Measurements from ENCODE around the gene LMNB1. TPM values are rescaled to one million over a fixed set of nuclear protein-coding genes. Genes with fewer than 3 reads are reported as not detected.
A peak's percentile ranks its signal among the peaks of the same experiment; 100 is the strongest.
"Not testable (repeated sequence)": the region's sequence is repeated elsewhere in the genome, so short reads cannot be mapped to it uniquely, and the experiment has no call there.

Gene LMNB1
- total RNA-seq, 1 donor from 2014 or later: 11.8 TPM

- Histone ChIP-seq H3K4me1 (peaks cover 18% of the 10 kb centered on the region), H3K4me3 (peak overlapping the region; percentile 77), H3K27me3 (no peaks in the 10 kb centered on the region), H3K27ac (peak overlapping the region; percentile 89), H3K36me3 (no peaks in the 10 kb centered on the region), H3K9me3 (no peaks in the 10 kb centered on the region)
- ATAC-seq: peak; percentile 54
- intact Hi-C loops (cut with DNase I): no loop called here
- peak; percentile 84 for DNase-seq
- peak; percentile 4 for TF ChIP-seq CTCF (IDR thresholded peaks at IDR 0.05)
These were observed 480 bp downstream of the LMNB1 start for GRCh38 chr5:126777257-126777974.

- H3K4me3 ChIP-seq: peak overlapping the region; percentile 77
- no peaks in the 10 kb centered on the region for H3K27me3 ChIP-seq
- no peaks in the 10 kb centered on the region for H3K36me3 ChIP-seq
- H3K27ac ChIP-seq: peak overlapping the region; percentile 89
- H3K4me1 ChIP-seq: peaks cover 18% of the 10 kb centered on the region
- no peak for TF ChIP-seq CTCF (IDR thresholded peaks at IDR 0.05)
- ATAC-seq (peak; percentile 74), DNase-seq (peak; percentile 91)
- intact Hi-C loops (cut with DNase I): no loop called here
- no peaks in the 10 kb centered on the region for H3K9me3 ChIP-seq
These were observed 1.2 kb downstream of the LMNB1 start for GRCh38 chr5:126777975-126778674.

- H3K4me1 ChIP-seq: peaks cover 18% of the 10 kb centered on the region
- no peak for ATAC-seq
- intact Hi-C loops (cut with DNase I): no loop called here
- H3K27me3 ChIP-seq: no peaks in the 10 kb centered on the region
- no peak for TF ChIP-seq CTCF (IDR thresholded peaks at IDR 0.05)
- H3K4me3 ChIP-seq: peak overlapping the region; percentile 77
- no peaks in the 10 kb centered on the region for H3K9me3 ChIP-seq
- peak overlapping the region; percentile 89 for H3K27ac ChIP-seq
- H3K36me3 ChIP-seq: no peaks in the 10 kb centered on the region
- no peak for DNase-seq
These were observed 1.9 kb downstream of the LMNB1 start for GRCh38 chr5:126778675-126779403.

GRCh38 chr5:126780165-126780827 lies 3.4 kb downstream of the LMNB1 start:
- Histone ChIP-seq H3K27ac (no peak overlapping the region), H3K4me1 (peaks cover 18% of the 10 kb centered on the region), H3K27me3 (no peaks in the 10 kb centered on the region), H3K9me3 (no peaks in the 10 kb centered on the region), H3K36me3 (no peaks in the 10 kb centered on the region), H3K4me3 (no peak overlapping the region)
- DNase-seq (no peak), ATAC-seq (no peak)
- TF ChIP-seq CTCF (IDR thresholded peaks at IDR 0.05): peak; percentile 68
- intact Hi-C loops (cut with DNase I): no loop called here

- ATAC-seq; H3K27ac ChIP-seq; DNase-seq; H3K36me3 ChIP-seq; H3K9me3 ChIP-seq; H3K4me3 ChIP-seq; intact Hi-C loops (cut with DNase I); H3K27me3 ChIP-seq; H3K4me1 ChIP-seq: not testable (repeated sequence)
These were observed 11.5 kb downstream of the LMNB1 start for GRCh38 chr5:126788409-126788808.
